ENCODE results near the gene ABCA13. TPM values are rescaled to one million over a fixed set of nuclear protein-coding genes. Genes with fewer than 3 reads are reported as not detected.
A peak's percentile ranks its signal among the peaks of the same experiment; 100 is the strongest.

The ABCA13 gene
- total RNA-seq, 1 donor from 2014 or later: 0.60 TPM

DNA sequence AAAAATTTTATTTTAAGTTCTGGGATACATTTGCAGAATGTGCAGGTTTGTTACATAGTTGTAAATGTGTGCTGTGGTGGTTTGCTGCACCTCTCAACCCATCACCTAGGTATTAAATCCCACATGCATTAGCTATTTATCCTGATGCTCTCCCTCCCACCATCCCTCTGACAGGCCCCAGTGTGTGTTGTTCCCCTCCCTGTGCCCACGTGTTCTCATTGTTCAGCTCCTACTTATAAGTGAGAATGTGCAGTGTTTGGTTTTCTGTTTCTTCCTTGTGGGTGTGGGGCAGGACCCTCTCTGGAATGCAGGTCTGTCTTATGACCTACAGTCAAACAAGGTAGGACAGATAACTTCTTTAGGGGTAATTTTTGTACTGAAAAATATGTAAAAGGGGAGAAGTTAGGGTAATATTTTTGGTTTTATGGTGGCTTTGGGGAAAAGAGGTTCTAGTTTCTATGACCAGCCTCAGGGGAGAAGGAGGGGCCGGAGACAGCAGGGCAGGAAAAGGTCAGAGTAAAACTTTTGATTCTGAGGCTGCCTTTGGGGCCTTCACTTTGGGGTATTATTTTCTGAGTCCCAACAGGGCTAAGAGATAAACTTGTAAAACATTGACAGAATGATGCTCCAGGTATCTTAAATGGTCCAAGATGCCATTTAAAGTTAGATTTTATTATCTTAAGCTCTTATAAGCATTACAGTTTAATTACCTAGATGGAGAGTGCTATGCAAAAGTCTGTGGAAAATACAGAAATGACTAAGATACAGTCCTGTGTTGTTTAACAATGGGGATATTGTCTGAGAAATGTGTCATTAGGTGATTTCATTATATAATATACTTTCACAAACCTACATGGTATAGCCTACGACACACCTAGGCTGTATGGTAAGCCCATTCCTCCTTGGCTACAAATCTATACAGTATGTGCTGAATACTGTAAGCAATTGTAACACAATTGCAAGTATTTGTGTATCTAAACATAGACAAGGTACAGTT is 354.8 kb downstream of the ABCA13 start:
- H3K27ac Mint-ChIP-seq: peak overlapping the region; percentile 40
- no peaks in the 10 kb centered on the region for H3K36me3 Mint-ChIP-seq
- H3K4me1 Mint-ChIP-seq (ENCODE audit: unreplicated experiment): peaks cover 6% of the 10 kb centered on the region
- H3K4me3 Mint-ChIP-seq: no peak overlapping the region
- no peak for DNase-seq (ENCODE audit: extremely low spot score, unreplicated experiment)
- no peaks in the 10 kb centered on the region for H3K9me3 Mint-ChIP-seq
- TF ChIP-seq CTCF (conservative IDR thresholded peaks at IDR 0.05): no peak
- H3K27me3 Mint-ChIP-seq: no peaks in the 10 kb centered on the region

- H3K36me3 Mint-ChIP-seq: peaks cover under 1% of the 10 kb centered on the region
- no peak overlapping the region for H3K27ac Mint-ChIP-seq
- no peak for TF ChIP-seq CTCF (conservative IDR thresholded peaks at IDR 0.05)
- DNase-seq (ENCODE audit: extremely low spot score, unreplicated experiment): no peak
- peaks cover under 1% of the 10 kb centered on the region for H3K27me3 Mint-ChIP-seq
- no peak overlapping the region for H3K4me3 Mint-ChIP-seq
- H3K9me3 Mint-ChIP-seq: peaks cover 5% of the 10 kb centered on the region
- peaks cover 6% of the 10 kb centered on the region for H3K4me1 Mint-ChIP-seq (ENCODE audit: unreplicated experiment)
These were observed 357.4 kb downstream of the ABCA13 start for GRCh38 chr7:48528646-48529045.

- peaks cover 3% of the 10 kb centered on the region for H3K27me3 Mint-ChIP-seq
- peaks cover 15% of the 10 kb centered on the region for H3K9me3 Mint-ChIP-seq
- DNase-seq (ENCODE audit: extremely low spot score, unreplicated experiment): no peak
- H3K4me3 Mint-ChIP-seq: no peak overlapping the region
- no peak overlapping the region for H3K27ac Mint-ChIP-seq
- H3K36me3 Mint-ChIP-seq: peaks cover 5% of the 10 kb centered on the region
- H3K4me1 Mint-ChIP-seq (ENCODE audit: unreplicated experiment): no peaks in the 10 kb centered on the region
- no peak for TF ChIP-seq CTCF (conservative IDR thresholded peaks at IDR 0.05)
These were observed 366.3 kb downstream of the ABCA13 start for GRCh38 chr7:48537561-48537960.

- H3K9me3 Mint-ChIP-seq: peaks cover 6% of the 10 kb centered on the region
- TF ChIP-seq CTCF (conservative IDR thresholded peaks at IDR 0.05): no peak
- no peaks in the 10 kb centered on the region for H3K36me3 Mint-ChIP-seq
- DNase-seq (ENCODE audit: extremely low spot score, unreplicated experiment): no peak
- H3K27ac Mint-ChIP-seq: no peak overlapping the region
- no peaks in the 10 kb centered on the region for H3K27me3 Mint-ChIP-seq
- no peak overlapping the region for H3K4me3 Mint-ChIP-seq
- H3K4me1 Mint-ChIP-seq (ENCODE audit: unreplicated experiment): no peaks in the 10 kb centered on the region
These were observed 369.5 kb downstream of the ABCA13 start for GRCh38 chr7:48540746-48541145.

GRCh38 chr7:48548667-48549066 is 377.4 kb downstream of the ABCA13 start:
- no peak overlapping the region for H3K27ac Mint-ChIP-seq

More at GRCh38 chr7:48548667-48549066, 377.4 kb downstream of the ABCA13 start:
- DNase-seq (ENCODE audit: extremely low spot score, unreplicated experiment): no peak
- no peak overlapping the region for H3K4me3 Mint-ChIP-seq
- H3K27me3 Mint-ChIP-seq: no peaks in the 10 kb centered on the region
- H3K9me3 Mint-ChIP-seq: peaks cover 11% of the 10 kb centered on the region
- TF ChIP-seq CTCF (conservative IDR thresholded peaks at IDR 0.05): no peak
- H3K36me3 Mint-ChIP-seq: no peaks in the 10 kb centered on the region
- no peaks in the 10 kb centered on the region for H3K4me1 Mint-ChIP-seq (ENCODE audit: unreplicated experiment)

Measured in type B pancreatic cell (in vitro differentiated cells).